Activated effector memory CD4-positive, alpha-beta T cell treated with Interleukin-2 at 50 U/mL for 16 hours (primary cell): ENCODE data around the gene HYAL3.
"Not testable (repeated sequence)": the region's sequence is repeated elsewhere in the genome, so short reads cannot be mapped to it uniquely, and the experiment has no call there.

Experiments used
- DNase-seq: peaks from one replicate; pipeline ENCODE4 v3.0.0-alpha.2; 2020

Gene HYAL3

GRCh38 chr3:50312041-50312440, 12.8 kb upstream of the HYAL3 start:
- not testable (repeated sequence) for DNase-seq

GRCh38 chr3:50304601-50305000, 5.4 kb upstream of the HYAL3 start:
- no peak for DNase-seq

- DNase-seq, result no peak
These were observed 4.0 kb upstream of the HYAL3 start, which contains the start of gene HYAL1 for GRCh38 chr3:50303013-50303815. Gene HYAL1 (minus strand): TSS chr3:50303574. CDS start chr3:50302956, 618 bp downstream.

GRCh38 chr3:50302095-50303012, 3.1 kb upstream of the HYAL3 start:
- DNase-seq, result no peak

- DNase-seq, result no peak
These were observed 1.6 kb upstream of the HYAL3 start for GRCh38 chr3:50300681-50301254.

GRCh38 chr3:50299929-50300680, 900 bp upstream of the HYAL3 start:
- no peak for DNase-seq

GRCh38 chr3:50299638-50299928, 378 bp upstream of the HYAL3 start:
- DNase-seq, result no peak

GRCh38 chr3:50297896-50298725, 1.1 kb downstream of the HYAL3 start:
- DNase-seq, result no peak

GRCh38 chr3:50297384-50297775, 1.8 kb downstream of the HYAL3 start:
- no peak for DNase-seq

- DNase-seq, result no peak
These were observed 2.4 kb downstream of the HYAL3 start for GRCh38 chr3:50296721-50297383.

- no peak for DNase-seq
These were observed 3.4 kb downstream of the HYAL3 start for GRCh38 chr3:50295553-50296431.

GRCh38 chr3:50294492-50295403, 4.5 kb downstream of the HYAL3 start:
- DNase-seq, result no peak

- DNase-seq, result no peak
These were observed 5.1 kb downstream of the HYAL3 start for GRCh38 chr3:50294089-50294488.

- no peak for DNase-seq
These were observed 6.0 kb downstream of the HYAL3 start for GRCh38 chr3:50293079-50293801.

- DNase-seq, result peak; percentile 93
These were observed 6.8 kb downstream of the HYAL3 start, which contains the start of gene IFRD2 for GRCh38 chr3:50292159-50293078. Gene IFRD2 (minus strand): TSS chr3:50292429. CDS start chr3:50292274, 155 bp downstream.

- no peak for DNase-seq
These were observed 9.0 kb downstream of the HYAL3 start for GRCh38 chr3:50290161-50290641.

- no peak for DNase-seq
These were observed 10.1 kb downstream of the HYAL3 start for GRCh38 chr3:50289130-50289529.
